ENCODE data around the gene RPLP2. TPM values are rescaled to one million over a fixed set of nuclear protein-coding genes. Genes with fewer than 3 reads are reported as not detected.
A peak's percentile ranks its signal among the peaks of the same experiment; 100 is the strongest.

Gene RPLP2
- total RNA-seq, 1 experiment from 2014 or later = 1,270 TPM

- no peak for DNase-seq
- Histone ChIP-seq H3F3A (ENCODE audit: insufficient read depth, low read depth) (peaks cover 6% of the 10 kb centered on the region; the same call in 1 of the 2 replicates), H3K4me3 (no peak overlapping the region), H2AFZ (no peak overlapping the region), H3K4me1 (replicated peaks; ENCODE audit: insufficient read depth) (peaks cover 16% of the 10 kb centered on the region), H3K36me3 (ENCODE audit: low read depth) (no peaks in the 10 kb centered on the region), H3K9me2 (ENCODE audit: insufficient read depth) (no peaks in the 10 kb centered on the region), H3K79me2 (ENCODE audit: low read depth) (no peaks in the 10 kb centered on the region), H3K9me3 (ENCODE audit: insufficient read depth, low read depth) (no peaks in the 10 kb centered on the region), H4K20me1 (ENCODE audit: insufficient read depth) (no peaks in the 10 kb centered on the region), H3K27ac (no peak overlapping the region), H3K27me3 (ENCODE audit: insufficient read depth, low read depth) (no peaks in the 10 kb centered on the region), H3K4me2 (no peak overlapping the region)
- CTCF ChIA-PET = no interaction called here
- intact Hi-C loops (cut with micrococcal nuclease; ENCODE audit: unreplicated experiment) = no loop called here
- BruUV-seq (replicated peaks) = no TSS peak
- POLR2A ChIA-PET (ENCODE audit: unreplicated experiment) = no interaction called here
- no peak for TF ChIP-seq EZH2 (IDR thresholded peaks at IDR 0.05; ENCODE audit: low read depth)
- peak; percentile 84 for TF ChIP-seq CTCF (conservative IDR thresholded peaks at IDR 0.05)
Observed at GRCh38 chr11:848380-848931, 38.7 kb downstream of the RPLP2 start.

GRCh38 chr11:849104-849824, 39.5 kb downstream of the RPLP2 start:
- H3K9me2 ChIP-seq (ENCODE audit: insufficient read depth) = no peaks in the 10 kb centered on the region
- intact Hi-C loops (cut with micrococcal nuclease; ENCODE audit: unreplicated experiment) = no loop called here
- no peak overlapping the region for H3K4me2 ChIP-seq
- ChIA-PET CTCF (no interaction called here), POLR2A (ENCODE audit: unreplicated experiment) (no interaction called here)
- no peaks in the 10 kb centered on the region for H3K36me3 ChIP-seq (ENCODE audit: low read depth)
- no peak overlapping the region for H2AFZ ChIP-seq
- DNase-seq = no peak
- H3K4me1 ChIP-seq (replicated peaks; ENCODE audit: insufficient read depth) = peaks cover 9% of the 10 kb centered on the region; the same call in 1 of the 2 replicates
- no peaks in the 10 kb centered on the region for H3K27me3 ChIP-seq (ENCODE audit: insufficient read depth, low read depth)
- no peak overlapping the region for H3K4me3 ChIP-seq
- no peak overlapping the region for H3K27ac ChIP-seq
- no peaks in the 10 kb centered on the region for H3K9me3 ChIP-seq (ENCODE audit: insufficient read depth, low read depth)
- H3K79me2 ChIP-seq (ENCODE audit: low read depth) = no peaks in the 10 kb centered on the region
- H4K20me1 ChIP-seq (ENCODE audit: insufficient read depth) = no peaks in the 10 kb centered on the region
- TF ChIP-seq CTCF (conservative IDR thresholded peaks at IDR 0.05) (no peak), EZH2 (IDR thresholded peaks at IDR 0.05; ENCODE audit: low read depth) (no peak)
- no TSS peak for BruUV-seq (replicated peaks)
- H3F3A ChIP-seq (ENCODE audit: insufficient read depth, low read depth) = peaks cover 6% of the 10 kb centered on the region; the same call in 1 of the 2 replicates

- no peak overlapping the region for H3K27ac ChIP-seq
- H3K4me3 ChIP-seq = no peak overlapping the region
- DNase-seq = no peak
- H3K9me3 ChIP-seq (ENCODE audit: insufficient read depth, low read depth) = no peaks in the 10 kb centered on the region
- H3K36me3 ChIP-seq (ENCODE audit: low read depth) = no peaks in the 10 kb centered on the region
- H3K9me2 ChIP-seq (ENCODE audit: insufficient read depth) = no peaks in the 10 kb centered on the region
- H3F3A ChIP-seq (ENCODE audit: insufficient read depth, low read depth) = peaks cover 6% of the 10 kb centered on the region; the same call in 1 of the 2 replicates
- 0 out of 2 replicates have a peak, but pooled peaks cover under 1% of the 10 kb centered on the region for H3K4me1 ChIP-seq (replicated peaks; ENCODE audit: insufficient read depth)
- no peaks in the 10 kb centered on the region for H4K20me1 ChIP-seq (ENCODE audit: insufficient read depth)
- H2AFZ ChIP-seq = no peak overlapping the region
- intact Hi-C loops (cut with micrococcal nuclease; ENCODE audit: unreplicated experiment) = no loop called here
- TF ChIP-seq CTCF (conservative IDR thresholded peaks at IDR 0.05) (no peak), EZH2 (IDR thresholded peaks at IDR 0.05; ENCODE audit: low read depth) (no peak)
- no peak overlapping the region for H3K4me2 ChIP-seq
- H3K79me2 ChIP-seq (ENCODE audit: low read depth) = no peaks in the 10 kb centered on the region
- POLR2A ChIA-PET (ENCODE audit: unreplicated experiment) = no interaction called here
- CTCF ChIA-PET = no interaction called here
- H3K27me3 ChIP-seq (ENCODE audit: insufficient read depth, low read depth) = no peaks in the 10 kb centered on the region
- no TSS peak for BruUV-seq (replicated peaks)
Observed at GRCh38 chr11:849951-850774, 40.4 kb downstream of the RPLP2 start.
